Small intestine (tissue), 7 donors: Measurements from ENCODE around the gene LRRC42. TPM values are rescaled to one million over a fixed set of nuclear protein-coding genes. Genes with fewer than 3 reads are reported as not detected.

ENCODE experiments used
- DNase-seq, 2 donors: peaks; one replicate each; pipeline versions ENCODE4 v3.0.0 to v3.0.0-alpha.2; 2013
- FAIRE-seq: peaks from 2 replicates; lab custom pipeline; 2012; peaks lifted over from hg19 to GRCh38; lab: Jason Lieb, UNC
- H3K27ac ChIP-seq, 3 donors: one replicate each; pipeline ENCODE4 v1.5.1; 2013; ENCODE audit warnings: low read length in 2 of 3, mild to moderate bottlenecking in 2 of 3, control low read depth in 1 of 3, inconsistent platforms in 1 of 3, low read depth in 1 of 3, moderate library complexity in 1 of 3
- H3K27me3 ChIP-seq, 3 donors: one replicate each; pipeline ENCODE4 v1.6.1; 2013; ENCODE audit warnings: low read length in 3 of 3, inconsistent platforms in 1 of 3; ENCODE audit not compliant: control insufficient read depth in 3 of 3, insufficient read depth in 3 of 3
- H3K36me3 ChIP-seq, 3 donors: one replicate each; pipeline ENCODE4 v1.6.1; 2013; ENCODE audit warnings: low read length in 3 of 3, inconsistent platforms in 1 of 3, low read depth in 1 of 3, mild to moderate bottlenecking in 1 of 3, moderate library complexity in 1 of 3; ENCODE audit not compliant: control insufficient read depth in 3 of 3, insufficient read depth in 2 of 3
- H3K4me1 ChIP-seq, 3 donors: one replicate each; pipeline ENCODE4 v1.6.1; 2013; ENCODE audit warnings: low read length in 2 of 3, inconsistent platforms in 1 of 3, low read depth in 1 of 3, mild to moderate bottlenecking in 1 of 3, moderate library complexity in 1 of 3; ENCODE audit not compliant: control insufficient read depth in 3 of 3, insufficient read depth in 2 of 3
- H3K4me3 ChIP-seq, 3 donors: one replicate each; pipeline ENCODE4 v1.5.1; 2013; ENCODE audit warnings: low read length in 3 of 3, control low read depth in 1 of 3, inconsistent platforms in 1 of 3, low read depth in 1 of 3, mild to moderate bottlenecking in 1 of 3, moderate library complexity in 1 of 3
- H3K9me3 ChIP-seq, 2 donors: one replicate each; pipeline ENCODE4 v1.6.1; 2013; ENCODE audit warnings: low read depth in 1 of 2, low read length in 1 of 2; ENCODE audit not compliant: control insufficient read depth in 2 of 2, insufficient read depth in 1 of 2
- WGBS, 3 donors: extraction: QIAGEN DNeasy Blood & Tissue Kit; methylation state at CpG; one replicate each; pipeline ENCODE4 v1.1.7; 2013; 5-methylcytosine and 5-hydroxymethylcytosine counted together
- polyA plus RNA-seq, 4 donors: library from polyadenylated mRNA; stranded (reverse) in 3 of 4; unstranded in 1 of 4; fragments of 200-250 nt in 3 of 4; fragments of 120-200 nt in 1 of 4; gene quantifications; one replicate each; pipeline versions ENCODE4 v1.2.1 to v1.2.3, GENCODE V29; 2013
- donor health status: healthy with polysubstance abuse.
- donor health status: control.
- donor health status: control.
- donor health status: Bipolar disorder and iron deficiency.
- donor health status: healthy.

The LRRC42 gene
- polyA plus RNA-seq, 4 donors, result 11.2 to 29.7 (median 18.9) TPM

- DNase-seq, result no peak
- FAIRE-seq, result no peak
Measured at GRCh38 chr1:53944469-53945182, 1.5 kb upstream of the LRRC42 start.

DNA sequence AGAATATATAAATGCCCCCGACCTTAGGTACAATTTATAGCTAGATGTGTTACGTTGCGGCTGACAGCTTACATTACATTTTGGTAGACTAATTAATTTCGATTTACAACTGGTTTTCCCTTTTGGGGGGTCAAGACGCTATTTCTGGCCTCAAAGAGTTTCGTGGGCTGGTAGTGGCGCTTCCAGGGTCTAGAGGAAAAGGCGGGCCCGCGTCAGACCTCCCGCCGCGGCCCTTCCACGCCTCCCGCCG lies 1.0 kb upstream of the LRRC42 start:
- no peak for FAIRE-seq
- peak overlapping the region; percentile 67 to 91 (median 82) for H3K4me3 ChIP-seq
- DNase-seq, result no peak
- H3K27ac ChIP-seq, result peak overlapping the region; percentile 78 to 93 (median 93)
- no peaks in the 10 kb centered on the region for H3K27me3 ChIP-seq
- peaks cover 0 to 3% (median 0%) of the 10 kb centered on the region in 3 donors for H3K36me3 ChIP-seq
- H3K4me1 ChIP-seq, result peaks cover 4 to 23% (median 12%) of the 10 kb centered on the region in 3 donors
- WGBS, 3 donors, result 1% methylated on average over 16 of the region's 16 CpGs
- H3K9me3 ChIP-seq, result no peaks in the 10 kb centered on the region

More at GRCh38 chr1:53944469-53945182, 1.5 kb upstream of the LRRC42 start:
- Histone ChIP-seq H3K36me3 (peaks cover 0 to 3% (median 0%) of the 10 kb centered on the region in 3 donors), H3K27me3 (no peaks in the 10 kb centered on the region), H3K4me3 (peak overlapping the region; percentile 67 to 91 (median 82)), H3K4me1 (peaks cover 4 to 23% (median 12%) of the 10 kb centered on the region in 3 donors), H3K27ac (peak overlapping the region in 2 of 3 donors; percentile 93), H3K9me3 (no peaks in the 10 kb centered on the region)
- WGBS, 3 donors, result 57 to 59% (median 58%) methylated on average over 20 of the region's 20 CpGs

- FAIRE-seq, result no peak
- Histone ChIP-seq H3K27ac (peak within 1 kb of the TSS; percentile 78 to 97 (median 93)), H3K9me3 (no peaks in the 10 kb centered on the region), H3K36me3 (peaks cover 0 to 3% (median 0%) of the 10 kb centered on the region in 3 donors), H3K4me1 (peaks cover 4 to 23% (median 12%) of the 10 kb centered on the region in 3 donors), H3K27me3 (no peaks in the 10 kb centered on the region), H3K4me3 (peak within 1 kb of the TSS; percentile 67 to 91 (median 82))
- WGBS, 3 donors, result 0 to 1% (median 1%) methylated on average over 61 to 90 of the region's 90 CpGs
- DNase-seq, result peak; percentile 96 to 98
Measured at GRCh38 chr1:53945433-53946251, 508 bp upstream of the LRRC42 start, which contains the start of gene IFT25. Gene IFT25 (minus strand): TSS chr1:53945699. CDS start chr1:53940082, 5,617 bp downstream.

DNA sequence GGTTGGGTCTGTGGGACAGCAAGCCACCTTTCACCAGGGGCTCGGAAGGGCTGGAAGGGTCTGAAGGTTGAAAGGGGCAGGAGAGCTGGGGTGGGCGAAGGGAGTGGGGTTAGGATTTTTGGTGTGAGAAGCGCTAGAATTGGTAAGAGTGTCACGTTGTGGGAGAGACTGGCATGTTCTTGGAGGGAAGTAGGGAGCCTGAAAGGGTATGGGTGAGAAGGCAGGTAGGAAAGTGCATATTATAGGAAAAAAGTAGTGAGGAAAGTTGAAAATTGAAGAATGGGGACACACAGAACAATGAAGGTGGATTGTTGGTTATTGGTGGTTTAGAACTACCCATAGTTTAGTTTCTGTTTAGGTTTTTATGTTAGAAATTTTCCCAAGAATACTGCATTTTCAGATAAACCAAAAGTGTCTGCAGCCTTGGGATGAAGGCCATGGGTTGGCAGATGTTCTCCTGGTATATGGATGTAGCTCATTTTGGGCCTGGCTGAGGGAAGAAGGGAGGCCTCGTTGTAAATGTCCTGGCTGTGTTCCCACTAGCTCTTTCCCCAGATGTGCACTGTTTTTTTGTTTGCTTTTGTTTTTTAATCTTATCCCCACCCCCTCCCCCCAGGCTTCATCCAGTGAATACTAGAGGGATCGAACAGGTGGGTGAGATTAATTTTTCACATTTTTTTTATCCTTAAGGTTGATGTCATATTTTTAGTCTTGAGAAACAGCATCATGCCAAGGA lies 1.2 kb downstream of the LRRC42 start:
- Histone ChIP-seq H3K27ac (peak overlapping the region in 1 of 3 donors; percentile 49), H3K36me3 (peaks cover 0 to 14% (median 0%) of the 10 kb centered on the region in 3 donors), H3K27me3 (no peaks in the 10 kb centered on the region), H3K4me3 (peak overlapping the region in 2 of 3 donors; percentile 55 to 72), H3K4me1 (peaks cover 4 to 23% (median 12%) of the 10 kb centered on the region in 3 donors), H3K9me3 (no peaks in the 10 kb centered on the region)
- FAIRE-seq, result no peak
- WGBS, 3 donors, result 52 to 60% (median 58%) methylated on average over 6 of the region's 6 CpGs
- DNase-seq, result no peak

DNA sequence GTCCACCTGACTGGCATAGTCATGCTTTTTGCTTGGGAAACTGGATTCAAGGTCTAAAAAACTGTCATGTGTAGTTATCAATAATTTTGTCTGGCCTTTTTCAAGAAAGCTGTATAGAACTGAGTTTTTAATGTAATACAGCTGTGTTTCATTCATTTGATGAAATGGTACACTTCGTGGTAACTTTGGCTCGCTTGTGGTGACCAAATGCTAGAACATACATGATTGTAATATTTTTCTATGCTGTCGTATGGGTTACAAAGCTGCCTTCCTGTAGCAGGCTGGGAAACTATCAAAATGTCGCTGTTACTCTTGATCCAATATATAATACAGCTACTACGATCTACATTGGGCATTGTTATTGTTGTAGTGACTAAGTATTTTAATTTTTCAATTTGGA lies 2.1 kb downstream of the LRRC42 start:
- H3K4me3 ChIP-seq, result no peak overlapping the region
- 89 to 96% (median 92%) methylated on average over 5 of the region's 5 CpGs for WGBS, 3 donors
- no peak overlapping the region for H3K27ac ChIP-seq
- H3K4me1 ChIP-seq, result peaks cover 4 to 23% (median 12%) of the 10 kb centered on the region in 3 donors
- no peak for DNase-seq
- no peaks in the 10 kb centered on the region for H3K27me3 ChIP-seq
- FAIRE-seq, result no peak
- peaks cover 0 to 16% (median 0%) of the 10 kb centered on the region in 3 donors for H3K36me3 ChIP-seq
- no peaks in the 10 kb centered on the region for H3K9me3 ChIP-seq

DNA sequence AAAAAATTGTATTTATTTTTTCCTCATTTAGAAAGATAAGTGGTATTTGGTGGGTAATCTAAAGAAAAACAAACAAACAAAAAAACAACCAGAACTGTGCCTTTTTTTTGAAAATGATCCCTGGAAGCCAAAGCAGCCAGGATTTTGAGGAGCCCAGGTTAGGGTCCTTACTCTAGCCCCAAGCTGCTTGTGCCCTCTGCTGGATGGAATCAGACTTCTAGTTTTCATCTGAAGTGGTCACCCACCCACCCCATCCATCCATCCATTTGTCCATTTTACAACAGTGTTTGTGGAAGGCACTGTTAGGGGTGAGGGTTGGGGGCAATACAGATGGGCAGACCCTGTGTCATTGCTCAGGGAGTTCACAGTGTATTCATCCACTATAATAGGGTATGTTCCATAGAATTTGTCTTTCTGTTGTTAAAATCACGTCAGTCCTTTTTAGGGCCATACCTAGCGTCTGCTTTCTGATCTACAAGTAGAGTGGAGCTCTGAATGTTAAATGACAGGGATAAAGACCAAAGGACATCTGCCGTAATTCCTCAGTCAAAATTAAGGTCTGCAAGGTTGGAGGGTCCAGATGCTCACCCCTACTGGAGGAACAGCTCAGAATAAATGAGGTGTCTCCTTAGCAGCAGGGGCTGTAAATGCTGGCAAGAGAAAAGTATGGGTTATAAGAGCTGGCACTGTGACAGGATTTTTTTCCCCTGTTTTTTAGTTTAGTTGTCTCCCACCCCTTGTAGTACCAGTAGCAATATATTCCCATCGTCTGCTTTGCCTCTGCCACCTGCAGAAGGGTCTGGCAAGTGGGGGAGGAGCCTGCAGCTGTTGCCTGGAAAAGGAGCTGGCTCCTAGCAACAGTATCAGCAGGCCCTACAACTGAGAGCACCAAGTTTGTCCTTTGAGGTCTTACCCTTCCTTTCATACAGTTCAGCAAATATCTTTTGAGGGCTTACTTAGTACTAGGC lies 3.2 kb downstream of the LRRC42 start:
- 77 to 86% (median 82%) methylated on average over 4 of the region's 4 CpGs for WGBS, 3 donors
- FAIRE-seq, result no peak
- Histone ChIP-seq H3K27ac (no peak overlapping the region), H3K27me3 (no peaks in the 10 kb centered on the region), H3K36me3 (peaks cover 0 to 19% (median 0%) of the 10 kb centered on the region in 3 donors), H3K4me1 (peaks cover 4 to 23% (median 10%) of the 10 kb centered on the region in 3 donors), H3K4me3 (no peak overlapping the region), H3K9me3 (no peaks in the 10 kb centered on the region)
- DNase-seq, result peak in 1 of 2 donors; percentile 54

GRCh38 chr1:53951697-53952096 lies 5.5 kb downstream of the LRRC42 start:
- FAIRE-seq (no peak), DNase-seq (no peak)
- Histone ChIP-seq H3K9me3 (no peaks in the 10 kb centered on the region), H3K27ac (no peak overlapping the region), H3K27me3 (no peaks in the 10 kb centered on the region), H3K4me1 (peaks cover 0 to 22% (median 5%) of the 10 kb centered on the region in 3 donors), H3K4me3 (no peak overlapping the region), H3K36me3 (peaks cover 0 to 22% (median 0%) of the 10 kb centered on the region in 3 donors)
- 89 to 94% (median 92%) methylated on average over 5 of the region's 5 CpGs for WGBS, 3 donors
